ENCODE measurements around the gene KPTN. TPM values are rescaled to one million over a fixed set of nuclear protein-coding genes. Genes with fewer than 3 reads are reported as not detected.

The KPTN gene
- total and polyA plus RNA-seq, 2 experiments from 2014 or later: 3.1 to 9.6 TPM

- H3K4me2 ChIP-seq (ENCODE audit: unreplicated experiment): peak overlapping the region; percentile 89
- H3K4me1 ChIP-seq (ENCODE audit: insufficient read depth): peaks cover 7% of the 10 kb centered on the region; the same call in 1 of the 2 replicates
- H3K4me3 ChIP-seq: peak overlapping the region; percentile 63
- no peaks in the 10 kb centered on the region for H4K20me1 ChIP-seq (ENCODE audit: insufficient read depth)
- in situ Hi-C loops (cut with MboI): no loop called here
- no peaks in the 10 kb centered on the region for H3K79me2 ChIP-seq (ENCODE audit: insufficient read depth)
- no peaks in the 10 kb centered on the region for H3K9me3 ChIP-seq (ENCODE audit: low read depth)
- WGBS, 2 experiments (ENCODE audit: low coverage in 1 of 2, low lambda C conversion rate in 2 of 2, missing lambda C conversion rate in 2 of 2): 7 to 9% methylated on average over 17 of the region's 17 CpGs
- H3K27me3 ChIP-seq (replicated peaks; ENCODE audit: insufficient read depth): peaks cover 15% of the 10 kb centered on the region
- peaks cover 8% of the 10 kb centered on the region for H3F3A ChIP-seq (ENCODE audit: insufficient read depth)
- DNase-seq: peak; percentile 61
- H2AFZ ChIP-seq: peak overlapping the region; percentile 66
- no peaks in the 10 kb centered on the region for H3K36me3 ChIP-seq (ENCODE audit: low read depth)
- peak overlapping the region; percentile 27; the same call in 1 of the 2 replicates for H3K9ac ChIP-seq
- H3K27ac ChIP-seq: peak overlapping the region; percentile 54
- H3K9me2 ChIP-seq (ENCODE audit: insufficient read depth): no peaks in the 10 kb centered on the region
- TF ChIP-seq EZH2phosphoT487 (IDR thresholded peaks at IDR 0.05; ENCODE audit: insufficient read depth, low read depth): no peak
- TF ChIP-seq EZH2 (IDR thresholded peaks at IDR 0.05; ENCODE audit: insufficient read depth, poor library complexity, severe bottlenecking): no peak
These were observed 56.5 kb downstream of the KPTN start for GRCh38 chr19:47427241-47428176.

Other genes starting within 250 kb of the KPTN start
- 7.3 and 11.1 TPM in 2 replicates for gene CCDC9, start 227.7 kb downstream of the KPTN start, total RNA-seq (2014; rRNA removed; shearing (Covaris generic))
- 4.1 and 5.8 TPM in 2 replicates for gene CCDC9, start 227.7 kb downstream of the KPTN start, polyA plus RNA-seq (2016; fragmentation: Nextera tagmentation; extraction: Ambion mirVana)
- 2.9 and 5.2 TPM in 2 replicates for gene INAFM1, start 209.3 kb downstream of the KPTN start, total RNA-seq (2014; rRNA removed; shearing (Covaris generic))
- gene INAFM1, start 209.3 kb downstream of the KPTN start, polyA plus RNA-seq (2016; fragmentation: Nextera tagmentation; extraction: Ambion mirVana): 14.1 and 14.5 TPM in 2 replicates
- 0.51 TPM in 1 of 2 replicates, not detected in the other for gene C5AR1, start 174.4 kb downstream of the KPTN start, total RNA-seq (2014; rRNA removed; shearing (Covaris generic))
- gene C5AR1, start 174.4 kb downstream of the KPTN start, polyA plus RNA-seq (2016; fragmentation: Nextera tagmentation; extraction: Ambion mirVana): 0.10 and 0.46 TPM in 2 replicates
- 1.3 and 1.9 TPM in 2 replicates for gene C5AR2, start 152.0 kb downstream of the KPTN start, total RNA-seq (2014; rRNA removed; shearing (Covaris generic))
- 0.03 and 0.29 TPM in 2 replicates for gene C5AR2, start 152.0 kb downstream of the KPTN start, polyA plus RNA-seq (2016; fragmentation: Nextera tagmentation; extraction: Ambion mirVana)
- gene DHX34, start 134.9 kb downstream of the KPTN start, total RNA-seq (2014; rRNA removed; shearing (Covaris generic)): 11.0 and 13.2 TPM in 2 replicates
- gene DHX34, start 134.9 kb downstream of the KPTN start, polyA plus RNA-seq (2016; fragmentation: Nextera tagmentation; extraction: Ambion mirVana): 7.7 TPM in 2 replicates
- gene MEIS3, start 64.7 kb downstream of the KPTN start, total RNA-seq (2014; rRNA removed; shearing (Covaris generic)): 51.5 and 56.1 TPM in 2 replicates
- gene MEIS3, start 64.7 kb downstream of the KPTN start, polyA plus RNA-seq (2016; fragmentation: Nextera tagmentation; extraction: Ambion mirVana): 17.6 and 20.1 TPM in 2 replicates
- 0.38 TPM in 1 of 2 replicates, not detected in the other for gene SLC8A2, start 12.3 kb downstream of the KPTN start, total RNA-seq (2014; rRNA removed; shearing (Covaris generic))
- gene SLC8A2, start 12.3 kb downstream of the KPTN start, polyA plus RNA-seq (2016; fragmentation: Nextera tagmentation; extraction: Ambion mirVana): 0.11 TPM in 1 of 2 replicates, not detected in the other
- gene NAPA, start 30.8 kb upstream of the KPTN start, total RNA-seq (2014; rRNA removed; shearing (Covaris generic)): 94.1 and 110 TPM in 2 replicates
- 183 and 187 TPM in 2 replicates for gene NAPA, start 30.8 kb upstream of the KPTN start, polyA plus RNA-seq (2016; fragmentation: Nextera tagmentation; extraction: Ambion mirVana)
- not detected in 2 replicates for gene ZNF541, start 88.9 kb upstream of the KPTN start, total RNA-seq (2014; rRNA removed; shearing (Covaris generic))
- gene ZNF541, start 88.9 kb upstream of the KPTN start, polyA plus RNA-seq (2016; fragmentation: Nextera tagmentation; extraction: Ambion mirVana): 0.11 and 0.15 TPM in 2 replicates
- 0.86 and 3.8 TPM in 2 replicates for gene BICRA, start 124.9 kb upstream of the KPTN start, total RNA-seq (2014; rRNA removed; shearing (Covaris generic))
- 0.81 and 1.1 TPM in 2 replicates for gene BICRA, start 124.9 kb upstream of the KPTN start, polyA plus RNA-seq (2016; fragmentation: Nextera tagmentation; extraction: Ambion mirVana)
- 163 and 169 TPM in 2 replicates for gene EHD2, start 229.2 kb upstream of the KPTN start, total RNA-seq (2014; rRNA removed; shearing (Covaris generic))
- gene EHD2, start 229.2 kb upstream of the KPTN start, polyA plus RNA-seq (2016; fragmentation: Nextera tagmentation; extraction: Ambion mirVana): 498 and 517 TPM in 2 replicates